Fibroblast of pulmonary artery (primary cell): Measurements from ENCODE around the gene TIPIN.
"Not testable (repeated sequence)": the region's sequence is repeated elsewhere in the genome, so short reads cannot be mapped to it uniquely, and the experiment has no call there.

Source experiments
- DNase-seq: peaks from one replicate; pipeline ENCODE4 v3.0.0-alpha.2; 2010; ENCODE audit warnings: low read depth
- H3K4me3 ChIP-seq: replicated peaks from 2 replicates; pipeline ENCODE4 v1.5.1; 2011; ENCODE audit warnings: low read depth, mild to moderate bottlenecking, control low read depth, low read length, moderate library complexity
- CTCF ChIP-seq: IDR thresholded peaks from 2 replicates; pipeline ENCODE4 v1.5.1; 2011; ENCODE audit warnings: mild to moderate bottlenecking, control low read depth, low read length, inconsistent platforms; ENCODE audit errors: missing control alignments

The TIPIN gene

DNA sequence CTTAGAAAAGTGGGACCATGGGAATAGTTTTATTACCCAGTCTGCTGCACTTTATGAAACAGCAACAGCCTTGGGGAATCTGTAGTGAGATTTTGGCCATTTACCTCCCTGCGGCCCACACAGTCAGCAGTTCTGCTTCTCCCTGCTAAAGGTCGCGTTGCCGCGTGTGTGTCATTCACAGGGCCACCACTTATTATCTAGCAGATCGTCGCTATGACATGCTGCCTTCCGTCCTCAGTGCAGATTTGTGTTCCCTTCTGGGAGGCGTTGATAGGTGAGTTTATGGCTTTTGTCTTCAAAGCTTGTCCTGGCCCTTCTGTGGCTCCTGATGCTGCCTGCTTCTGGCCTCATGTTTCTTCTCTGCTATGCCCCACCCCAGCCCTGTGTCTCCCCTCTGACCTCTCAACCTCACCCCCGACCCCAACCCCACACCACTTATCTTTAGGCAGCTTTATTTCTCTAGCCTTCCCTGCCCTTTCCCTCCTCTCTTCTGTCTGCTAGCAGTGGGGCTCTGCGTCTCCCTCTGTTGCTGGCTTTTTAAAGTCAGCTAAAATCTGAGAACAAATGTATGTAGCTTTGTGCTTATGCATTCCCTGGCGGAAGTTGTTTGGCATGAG is 33.1 kb downstream of the TIPIN start:
- H3K4me3 ChIP-seq: no peak overlapping the region
- no peak for TF ChIP-seq CTCF
- DNase-seq: no peak

- TF ChIP-seq CTCF: no peak
- no peak overlapping the region for H3K4me3 ChIP-seq
- DNase-seq: no peak
Measured at GRCh38 chr15:66312144-66312543, 44.3 kb downstream of the TIPIN start.

DNA sequence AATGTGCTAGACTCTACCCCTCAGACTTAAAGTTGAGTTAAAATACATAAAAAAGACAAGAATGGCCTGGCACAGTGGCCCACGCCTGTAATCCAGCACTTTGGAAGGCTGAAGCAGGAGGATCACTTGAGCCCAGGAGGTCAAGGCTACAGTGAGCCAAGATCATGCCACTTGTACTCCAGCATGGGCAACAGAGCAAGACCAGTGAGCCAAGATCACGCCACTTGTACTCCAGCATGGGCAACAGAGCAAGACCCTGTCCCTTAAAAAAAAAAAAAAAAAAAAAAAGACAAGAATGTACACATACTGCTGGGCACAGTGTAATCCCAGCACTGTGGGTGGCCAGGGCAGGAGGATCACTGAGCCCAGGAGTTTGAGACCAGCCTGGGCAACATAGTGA is 45.7 kb downstream of the TIPIN start:
- H3K4me3 ChIP-seq: no peak overlapping the region
- no peak for DNase-seq
- no peak for TF ChIP-seq CTCF

DNA sequence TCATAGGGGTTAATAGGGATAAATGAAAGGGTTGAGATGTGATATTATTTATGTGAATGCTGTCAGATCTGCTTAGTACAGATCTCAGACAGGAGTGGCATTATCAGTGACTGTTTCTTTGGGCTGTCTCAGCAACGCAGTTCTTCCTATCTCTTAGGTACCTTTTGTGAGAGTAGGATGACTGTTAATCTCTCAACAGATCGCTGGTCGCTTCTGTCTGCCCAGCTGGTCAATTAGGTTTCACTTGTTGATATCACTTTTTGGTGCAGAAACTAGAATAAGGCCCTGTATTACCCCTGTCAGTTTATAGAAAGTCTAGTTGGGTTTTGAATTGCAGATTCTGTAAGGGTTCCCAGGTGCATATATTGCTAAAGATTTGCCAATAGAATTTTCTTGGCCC is 46.7 kb downstream of the TIPIN start:
- DNase-seq: no peak
- no peak for TF ChIP-seq CTCF
- no peak overlapping the region for H3K4me3 ChIP-seq

- no peak for TF ChIP-seq CTCF
- no peak overlapping the region for H3K4me3 ChIP-seq
- no peak for DNase-seq
Measured at GRCh38 chr15:66308531-66308930, 48.0 kb downstream of the TIPIN start.

- no peak for DNase-seq
- no peak for TF ChIP-seq CTCF
- no peak overlapping the region for H3K4me3 ChIP-seq
Measured at GRCh38 chr15:66306381-66306780, 50.1 kb downstream of the TIPIN start.

DNA sequence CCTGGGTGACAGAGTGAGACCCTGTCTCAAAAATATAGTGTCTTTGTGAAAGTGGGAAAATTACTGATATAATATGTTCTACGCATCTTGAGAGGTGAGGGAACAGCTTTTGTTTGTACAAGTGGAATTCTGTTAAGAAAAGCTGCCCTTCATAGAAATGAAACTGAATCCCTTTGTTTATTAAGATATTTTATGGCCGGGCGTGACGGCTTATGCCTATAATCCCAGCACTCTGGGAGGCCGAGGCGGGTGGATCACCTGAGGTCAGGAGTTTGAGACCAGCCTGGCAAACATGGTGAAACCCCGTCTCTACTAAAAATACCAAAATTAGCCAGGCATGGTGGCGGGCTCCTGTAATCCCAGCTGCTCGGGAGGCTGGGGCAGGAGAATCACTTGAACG is 52.1 kb downstream of the TIPIN start:
- not testable (repeated sequence) for H3K4me3 ChIP-seq, DNase-seq
